Endothelial cell of umbilical vein (primary cell): ENCODE data around the gene ERCC4. TPM values are rescaled to one million over a fixed set of nuclear protein-coding genes. Genes with fewer than 3 reads are reported as not detected.

Experiments
- BruUV-seq: library from RNA; stranded (reverse); fragments of 400-500 nt; replicated peaks from 2 replicates; lab custom pipeline; 2021; lab: Mats Ljungman, UMichigan
- CTCF ChIA-PET: fragments of 300-600, 350-600 bp; sonication (Branson Sonifier 250); formaldehyde crosslinking; loops from one replicate; lab custom pipeline; 2021; ENCODE audit warnings: antibody characterized with exemption, inconsistent platforms; lab: Charles Lee
- POLR2A ChIA-PET: fragments of 300-600, 350-600 bp; sonication (Branson Sonifier 250); formaldehyde crosslinking; loops from one replicate; lab custom pipeline; 2021; ENCODE audit warnings: antibody characterized with exemption, inconsistent platforms; lab: Charles Lee
- DNase-seq: peaks from one replicate; pipeline ENCODE4 v3.0.0-alpha.2; 2011; ENCODE audit warnings: low read depth, low spot score
- FAIRE-seq: peaks from 2 replicates; lab custom pipeline; 2011; peaks lifted over from hg19 to GRCh38; lab: Jason Lieb, UNC
- H2AFZ ChIP-seq: 2 replicates; pipeline ENCODE4 v1.6.0; 2012; ENCODE audit warnings: low read depth, low read length, control low read depth, inconsistent platforms
- H3K27ac ChIP-seq: 2 replicates; pipeline ENCODE4 v1.5.1; 2011; ENCODE audit warnings: low read depth, mild to moderate bottlenecking, control low read depth, low read length, moderate library complexity; ENCODE audit not compliant: insufficient read depth
- H3K27me3 ChIP-seq, 2 experiments: 2 replicates each; pipeline versions ENCODE4 v1.6.0 to v1.6.1; 2011; ENCODE audit warnings: low read length in 2 of 2, mixed read lengths in 1 of 2; ENCODE audit not compliant: control insufficient read depth in 2 of 2, insufficient read depth in 2 of 2
- H3K36me3 ChIP-seq, 2 experiments: 2 replicates in 1 of 2; 3 replicates in 1 of 2; pipeline ENCODE4 v1.5.1; 2011; ENCODE audit warnings: low read length in 2 of 2, mild to moderate bottlenecking in 1 of 2, moderate library complexity in 1 of 2; ENCODE audit not compliant: control insufficient read depth in 2 of 2, insufficient read depth in 2 of 2; ENCODE audit errors: extremely low read depth in 1 of 2
- H3K4me1 ChIP-seq: 3 replicates; pipeline ENCODE4 v1.5.1; 2011; ENCODE audit warnings: mild to moderate bottlenecking, low read length; ENCODE audit not compliant: control insufficient read depth, insufficient read depth; ENCODE audit errors: extremely low read depth
- H3K4me2 ChIP-seq: 2 replicates; pipeline ENCODE4 v1.6.1; 2011; ENCODE audit warnings: low read length, control low read depth, mixed read lengths; ENCODE audit not compliant: insufficient read depth
- H3K4me3 ChIP-seq, 3 experiments: fragments of 200-600 bp in 1 of 3; sonication (generic), shearing (Covaris generic) in 1 of 3; replicated peaks in 1 of 3; 2 replicates each; pipeline ENCODE4 v1.5.1; 2011 to 2016; ENCODE audit warnings: control low read depth in 3 of 3, low read length in 3 of 3, mild to moderate bottlenecking in 2 of 3, inconsistent platforms in 1 of 3, low read depth in 1 of 3, moderate library complexity in 1 of 3; ENCODE audit not compliant: insufficient read depth in 1 of 3
- H3K79me2 ChIP-seq: 2 replicates; pipeline ENCODE4 v1.6.0; 2012; ENCODE audit warnings: low read length, inconsistent platforms; ENCODE audit not compliant: control insufficient read depth, insufficient read depth
- H3K9ac ChIP-seq: replicated peaks from 2 replicates; pipeline ENCODE3; 2011; ENCODE audit warnings: low read length, control low read depth; ENCODE audit not compliant: insufficient read depth; ENCODE audit errors: extremely low read depth
- H3K9me1 ChIP-seq: replicated peaks from 3 replicates; pipeline ENCODE4 v1.6.0; 2011; ENCODE audit warnings: mild to moderate bottlenecking, low read length; ENCODE audit not compliant: control insufficient read depth, insufficient read depth; ENCODE audit errors: extremely low read depth
- H3K9me3 ChIP-seq: replicated peaks from 2 replicates; pipeline ENCODE4 v1.5.1; 2012; ENCODE audit warnings: low read length, inconsistent platforms; ENCODE audit not compliant: control insufficient read depth, insufficient read depth
- H4K20me1 ChIP-seq: replicated peaks from 2 replicates; pipeline ENCODE3; 2011; ENCODE audit warnings: mild to moderate bottlenecking, low read length; ENCODE audit not compliant: control insufficient read depth, insufficient read depth; ENCODE audit errors: extremely low read depth
- EZH2 ChIP-seq: IDR thresholded peaks from 2 replicates; pipeline ENCODE4 v1.6.1; 2012; ENCODE audit warnings: borderline replicate concordance, low read depth, mild to moderate bottlenecking, moderate library complexity, low read length, inconsistent platforms; ENCODE audit not compliant: severe bottlenecking
- FOS ChIP-seq: IDR thresholded peaks from 2 replicates; pipeline ENCODE4 v1.6.1; 2011; ENCODE audit warnings: mild to moderate bottlenecking, low read length, moderate library complexity, borderline replicate concordance; ENCODE audit not compliant: insufficient read depth
- GATA2 ChIP-seq: IDR thresholded peaks from 2 replicates; pipeline ENCODE4 v1.7.0; 2011; ENCODE audit warnings: low read depth, mild to moderate bottlenecking, moderate library complexity, mixed read lengths, low read length; ENCODE audit not compliant: insufficient read length, insufficient read depth
- JUN ChIP-seq: IDR thresholded peaks from 2 replicates; pipeline ENCODE4 v1.6.1; 2011; ENCODE audit warnings: borderline replicate concordance, low read depth; ENCODE audit not compliant: insufficient read length, insufficient read depth
- MYC ChIP-seq: IDR thresholded peaks from one replicate; pipeline ENCODE4 v1.6.1; 2011; ENCODE audit warnings: mild to moderate bottlenecking, low read depth, low read length
- POLR2A ChIP-seq: IDR thresholded peaks from 2 replicates; pipeline ENCODE4 v1.6.1; 2012; ENCODE audit warnings: low read depth, mild to moderate bottlenecking, control low read depth, low read length
- POLR2AphosphoS5 ChIP-seq: IDR thresholded peaks from 2 replicates; pipeline ENCODE4 v1.6.1; 2012; ENCODE audit warnings: low read depth, mild to moderate bottlenecking, control low read depth, low read length, moderate library complexity; ENCODE audit not compliant: insufficient read depth
- dilution Hi-C: fragments of 300-500 bp; cut with MboI; formaldehyde crosslinking; loops from one replicate; pipeline ENCODE4 v1.15.0; 2019; ENCODE audit warnings: low sequenced_read_pairs; ENCODE audit not compliant: extremely low pct_ligation_motif_present
- intact Hi-C: fragments of 100-400 bp; cut with micrococcal nuclease; formaldehyde crosslinking; loops from one replicate; pipeline ENCODE4 v1.10.0; 2022
- polyA plus RNA-seq, 4 experiments: library from polyadenylated mRNA; depleted of rRNA in 3 of 4; stranded (reverse) in 3 of 4; unstranded in 1 of 4; fragments of >200 nt; gene quantifications; 2 replicates each; pipeline versions ENCODE4 v1.2.1 to v1.2.3, GENCODE V29; 2011 to 2012; ENCODE audit warnings: missing spikeins in 1 of 4
- total RNA-seq: library from RNA; stranded (reverse); gene quantifications from 2 replicates; pipeline ENCODE4 v1.2.3, GENCODE V29; 2021
- TF ChIP-seq, protein P1 (sequence below), 2 donors: IDR thresholded peaks; 1 replicate in 1 of 2; 2 replicates in 1 of 2; pipeline ENCODE4 v1.5.1; 2011; ENCODE audit warnings: low read length in 2 of 2, mild to moderate bottlenecking in 2 of 2, moderate library complexity in 2 of 2, control low read depth in 1 of 2, inconsistent platforms in 1 of 2, low read depth in 1 of 2; ENCODE audit not compliant: insufficient read depth in 1 of 2; ENCODE audit errors: extremely low read depth in 1 of 2
- TF ChIP-seq, protein P2 (sequence below): IDR thresholded peaks from 2 replicates; pipeline ENCODE4 v1.6.1; 2011; ENCODE audit not compliant: insufficient read depth, insufficient read length

ERCC4 gene
- total and polyA plus RNA-seq, 2 donors (not counting 3 experiments of a cell fraction or from before 2014, with no cell fraction given), result 4.9 to 17.1 TPM

DNA sequence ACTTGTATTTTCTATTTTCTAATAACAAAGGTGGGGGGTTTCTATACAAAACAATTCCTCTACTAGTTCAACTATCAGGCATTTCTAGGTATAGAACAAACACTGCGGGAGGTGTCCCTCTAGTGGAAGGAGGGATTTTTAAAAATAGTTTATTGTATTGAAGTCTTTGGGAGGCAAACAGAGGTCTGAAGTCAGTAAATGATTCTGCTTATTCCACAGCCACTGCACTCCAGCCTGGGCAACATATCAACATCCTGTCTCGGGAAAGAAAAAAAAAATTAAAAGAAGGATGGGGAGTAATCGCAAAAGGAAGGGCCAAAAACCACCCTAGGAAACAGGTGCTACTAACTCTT, 648 bp upstream of the ERCC4 start:
- intact Hi-C loops, result loop anchor here (1.0 kb wide), 2 partner anchors 53 to 366 kb away; no protein-coding TSS in a partner anchor
- DNase-seq (no peak), FAIRE-seq (no peak)
- no peaks in the 10 kb centered on the region for H3K9me3 ChIP-seq
- H3K27ac ChIP-seq, result no peak overlapping the region
- no peak for TF ChIP-seq MYC
- TF ChIP-seq, protein P1, sequence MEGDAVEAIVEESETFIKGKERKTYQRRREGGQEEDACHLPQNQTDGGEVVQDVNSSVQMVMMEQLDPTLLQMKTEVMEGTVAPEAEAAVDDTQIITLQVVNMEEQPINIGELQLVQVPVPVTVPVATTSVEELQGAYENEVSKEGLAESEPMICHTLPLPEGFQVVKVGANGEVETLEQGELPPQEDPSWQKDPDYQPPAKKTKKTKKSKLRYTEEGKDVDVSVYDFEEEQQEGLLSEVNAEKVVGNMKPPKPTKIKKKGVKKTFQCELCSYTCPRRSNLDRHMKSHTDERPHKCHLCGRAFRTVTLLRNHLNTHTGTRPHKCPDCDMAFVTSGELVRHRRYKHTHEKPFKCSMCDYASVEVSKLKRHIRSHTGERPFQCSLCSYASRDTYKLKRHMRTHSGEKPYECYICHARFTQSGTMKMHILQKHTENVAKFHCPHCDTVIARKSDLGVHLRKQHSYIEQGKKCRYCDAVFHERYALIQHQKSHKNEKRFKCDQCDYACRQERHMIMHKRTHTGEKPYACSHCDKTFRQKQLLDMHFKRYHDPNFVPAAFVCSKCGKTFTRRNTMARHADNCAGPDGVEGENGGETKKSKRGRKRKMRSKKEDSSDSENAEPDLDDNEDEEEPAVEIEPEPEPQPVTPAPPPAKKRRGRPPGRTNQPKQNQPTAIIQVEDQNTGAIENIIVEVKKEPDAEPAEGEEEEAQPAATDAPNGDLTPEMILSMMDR (IDR thresholded peaks at IDR 0.05; ENCODE audit: extremely low read depth in 1 of 2, insufficient read depth in 1 of 2, low read depth in 1 of 2, low read length in 2 of 2), result peak in 1 of 2 donors; percentile 18
- H3K4me1 ChIP-seq, result peaks cover 10% of the 10 kb centered on the region
- H3K9me1 ChIP-seq, result no peaks in the 10 kb centered on the region
- ChIA-PET CTCF (interaction anchor here (0.7 to 2.8 kb wide), 33 partner anchors 11 to 1824 kb away, joined by 3 to 25 read pairs (median 5); partner anchors contain the start of gene PARN), POLR2A (interaction anchor here (0.6 to 0.8 kb wide), 3 partner anchors 124 to 386 kb away, joined by 3 to 4 read pairs (median 3); no protein-coding TSS in a partner anchor)
- peaks cover 11% of the 10 kb centered on the region for H3K79me2 ChIP-seq
- peak overlapping the region in 1 of 3 experiments; percentile 28 for H3K4me3 ChIP-seq
- no TSS peak for BruUV-seq
- no peaks in the 10 kb centered on the region for H4K20me1 ChIP-seq
- H3K4me2 ChIP-seq, result peak overlapping the region; percentile 67
- peaks cover 3% of the 10 kb centered on the region in 2 experiments for H3K27me3 ChIP-seq
- H3K36me3 ChIP-seq, result peaks cover 0 to 2% of the 10 kb centered on the region in 2 experiments
- peak overlapping the region; percentile 39 for H3K9ac ChIP-seq
- peak overlapping the region; percentile 65 for H2AFZ ChIP-seq
- dilution Hi-C loops, result no loop called here

DNA sequence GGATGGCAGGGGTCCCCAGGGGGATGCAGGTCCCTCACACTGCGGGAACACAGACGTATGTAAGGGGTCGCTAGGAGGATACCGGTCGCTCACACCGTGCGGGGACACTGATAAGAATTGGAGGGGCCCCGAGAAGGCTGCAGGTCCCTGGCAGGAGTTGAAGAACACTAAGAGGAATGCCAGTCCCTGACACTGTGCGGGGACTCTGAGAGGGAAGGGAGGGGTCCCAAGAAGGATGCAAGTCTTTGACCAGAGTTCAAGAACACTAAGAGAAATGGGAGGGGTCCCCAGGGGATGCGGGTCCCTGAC, 510 bp downstream of the ERCC4 start:
- Histone ChIP-seq H3K27me3 (peaks cover 3% of the 10 kb centered on the region in 2 experiments), H3K36me3 (peaks cover 0 to 2% of the 10 kb centered on the region in 2 experiments), H3K9me1 (no peaks in the 10 kb centered on the region), H4K20me1 (no peaks in the 10 kb centered on the region), H3K4me1 (peaks cover 10% of the 10 kb centered on the region), H3K9ac (peak overlapping the region; percentile 86), H2AFZ (peak overlapping the region; percentile 91), H3K9me3 (no peaks in the 10 kb centered on the region), H3K4me2 (peak overlapping the region; percentile 83), H3K4me3 (peak overlapping the region; percentile 66 to 83 (median 67)), H3K79me2 (peaks cover 11% of the 10 kb centered on the region), H3K27ac (peak overlapping the region; percentile 37)
- DNase-seq, result no peak
- dilution Hi-C loops, result no loop called here
- intact Hi-C loops, result loop anchor here (1.0 to 5.0 kb wide), 5 partner anchors 137 to 1787 kb away; partner anchors contain the start of gene MRTFB
- no peak for FAIRE-seq
- no TSS peak for BruUV-seq
- TF ChIP-seq, protein P1 (IDR thresholded peaks at IDR 0.05; ENCODE audit: extremely low read depth in 1 of 2, insufficient read depth in 1 of 2, low read depth in 1 of 2, low read length in 2 of 2), result no peak
- TF ChIP-seq POLR2AphosphoS5 (no peak), FOS (no peak), JUN (no peak), EZH2 (no peak), MYC (no peak), POLR2A (no peak), GATA2 (no peak)
- TF ChIP-seq, protein P2, sequence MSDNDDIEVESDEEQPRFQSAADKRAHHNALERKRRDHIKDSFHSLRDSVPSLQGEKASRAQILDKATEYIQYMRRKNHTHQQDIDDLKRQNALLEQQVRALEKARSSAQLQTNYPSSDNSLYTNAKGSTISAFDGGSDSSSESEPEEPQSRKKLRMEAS, result no peak
- CTCF ChIA-PET, result interaction anchor here (0.6 to 2.8 kb wide), 25 partner anchors 12 to 1692 kb away, joined by 3 to 25 read pairs (median 4); partner anchors contain the start of gene PARN
- POLR2A ChIA-PET, result no interaction called here
